PFSK-1 (cell line): ENCODE data around the gene NTN1.

ENCODE experiments used
- FOXP2 ChIP-seq: optimal IDR thresholded peaks from 2 replicates; pipeline ENCODE3; 2011; ENCODE audit warnings: borderline replicate concordance, control low read depth, inconsistent platforms; ENCODE audit not compliant: insufficient read depth; ENCODE audit errors: extremely low read length, extremely low read depth
- SIN3A ChIP-seq: IDR thresholded peaks from 2 replicates; pipeline ENCODE4 v1.6.1; 2012; ENCODE audit warnings: mild to moderate bottlenecking, low read length, moderate library complexity, borderline replicate concordance; ENCODE audit not compliant: insufficient read depth
- TAF1 ChIP-seq: IDR thresholded peaks from 2 replicates; pipeline ENCODE4 v1.6.1; 2012; ENCODE audit warnings: low read length, control low read depth, borderline replicate concordance; ENCODE audit not compliant: insufficient read depth
- TF ChIP-seq, protein P1 (sequence below), 2 experiments: IDR thresholded peaks; 2 replicates each; pipeline versions ENCODE4 v1.6.1 to v1.8.0; 2011 to 2012; ENCODE audit warnings: low read depth in 2 of 2, low read length in 2 of 2, control low read depth in 1 of 2, inconsistent platforms in 1 of 2, mild to moderate bottlenecking in 1 of 2, moderate library complexity in 1 of 2; ENCODE audit not compliant: insufficient read depth in 1 of 2

DNA sequence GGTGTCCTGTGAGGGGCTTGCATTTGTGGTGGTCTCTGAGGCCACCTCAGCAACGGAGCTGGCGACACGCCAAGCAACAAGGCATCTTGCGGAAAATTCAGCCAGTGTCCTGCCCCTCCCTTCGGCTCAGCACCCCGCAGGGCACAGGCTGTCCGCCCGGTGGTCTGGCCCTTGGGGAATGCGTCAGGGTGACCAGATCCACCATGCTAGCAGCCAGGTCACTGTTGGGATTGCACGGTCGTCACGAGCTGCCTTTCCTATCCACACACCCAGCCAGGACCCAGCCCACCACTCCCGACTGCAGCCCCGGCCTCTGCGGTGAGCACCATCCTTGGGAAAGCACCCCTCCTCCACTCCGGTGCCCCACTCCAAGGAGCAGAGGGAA lies 221.2 kb downstream of the NTN1 start:
- TF ChIP-seq FOXP2, result no peak
- TF ChIP-seq, protein P1, sequence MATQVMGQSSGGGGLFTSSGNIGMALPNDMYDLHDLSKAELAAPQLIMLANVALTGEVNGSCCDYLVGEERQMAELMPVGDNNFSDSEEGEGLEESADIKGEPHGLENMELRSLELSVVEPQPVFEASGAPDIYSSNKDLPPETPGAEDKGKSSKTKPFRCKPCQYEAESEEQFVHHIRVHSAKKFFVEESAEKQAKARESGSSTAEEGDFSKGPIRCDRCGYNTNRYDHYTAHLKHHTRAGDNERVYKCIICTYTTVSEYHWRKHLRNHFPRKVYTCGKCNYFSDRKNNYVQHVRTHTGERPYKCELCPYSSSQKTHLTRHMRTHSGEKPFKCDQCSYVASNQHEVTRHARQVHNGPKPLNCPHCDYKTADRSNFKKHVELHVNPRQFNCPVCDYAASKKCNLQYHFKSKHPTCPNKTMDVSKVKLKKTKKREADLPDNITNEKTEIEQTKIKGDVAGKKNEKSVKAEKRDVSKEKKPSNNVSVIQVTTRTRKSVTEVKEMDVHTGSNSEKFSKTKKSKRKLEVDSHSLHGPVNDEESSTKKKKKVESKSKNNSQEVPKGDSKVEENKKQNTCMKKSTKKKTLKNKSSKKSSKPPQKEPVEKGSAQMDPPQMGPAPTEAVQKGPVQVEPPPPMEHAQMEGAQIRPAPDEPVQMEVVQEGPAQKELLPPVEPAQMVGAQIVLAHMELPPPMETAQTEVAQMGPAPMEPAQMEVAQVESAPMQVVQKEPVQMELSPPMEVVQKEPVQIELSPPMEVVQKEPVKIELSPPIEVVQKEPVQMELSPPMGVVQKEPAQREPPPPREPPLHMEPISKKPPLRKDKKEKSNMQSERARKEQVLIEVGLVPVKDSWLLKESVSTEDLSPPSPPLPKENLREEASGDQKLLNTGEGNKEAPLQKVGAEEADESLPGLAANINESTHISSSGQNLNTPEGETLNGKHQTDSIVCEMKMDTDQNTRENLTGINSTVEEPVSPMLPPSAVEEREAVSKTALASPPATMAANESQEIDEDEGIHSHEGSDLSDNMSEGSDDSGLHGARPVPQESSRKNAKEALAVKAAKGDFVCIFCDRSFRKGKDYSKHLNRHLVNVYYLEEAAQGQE (IDR thresholded peaks at IDR 0.05; ENCODE audit: insufficient read depth in 1 of 2, low read depth in 2 of 2, low read length in 2 of 2), result no peak
- no peak for TF ChIP-seq SIN3A
- TF ChIP-seq TAF1, result no peak
